Measurements from ENCODE around the gene RAPGEF4.

Gene RAPGEF4

DNA sequence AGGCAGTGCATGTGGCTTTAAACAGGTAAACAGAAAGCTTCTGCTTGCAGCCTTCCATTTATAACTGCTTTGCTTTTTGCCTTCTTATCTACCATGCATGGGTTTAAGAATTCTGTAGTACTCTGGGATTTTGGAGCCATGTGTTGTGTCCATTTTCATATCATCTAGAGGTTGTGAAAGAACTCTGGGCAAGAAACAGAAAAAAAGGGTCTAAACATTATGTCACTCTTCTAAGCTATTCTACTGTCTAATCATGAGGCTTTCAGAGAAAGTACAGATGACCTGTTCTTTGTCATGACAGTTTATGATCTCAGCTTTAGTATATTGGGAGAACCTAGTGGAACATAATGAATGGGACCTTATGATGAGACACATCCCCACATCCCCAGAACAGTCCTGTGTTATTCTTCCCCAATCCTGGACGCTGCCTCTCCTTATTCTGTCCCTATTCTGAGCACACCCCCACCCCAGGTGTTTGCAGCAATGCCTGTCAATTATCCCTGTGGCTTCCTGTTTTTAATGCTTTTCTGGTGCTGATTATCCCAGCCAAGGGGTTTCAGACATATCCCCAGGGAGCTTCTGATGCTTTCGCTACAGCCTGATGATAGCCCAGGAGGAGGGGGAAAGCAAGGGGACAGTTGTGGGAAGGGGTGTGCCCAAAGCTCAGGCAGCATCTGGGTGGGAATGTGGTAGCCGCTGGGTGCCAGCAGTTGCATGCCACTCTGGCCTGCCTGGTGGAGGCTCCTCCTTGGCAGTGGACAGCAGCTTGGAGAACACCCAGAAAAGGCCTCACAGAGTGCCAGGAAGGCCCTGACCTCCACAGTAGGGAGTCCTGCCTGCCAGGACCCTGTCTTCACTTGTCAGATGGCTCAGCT is 170.5 kb downstream of the RAPGEF4 start:
- no peak overlapping the region for H2AFZ ChIP-seq (ENCODE audit: low read depth)
- H3K4me2 ChIP-seq: no peak overlapping the region
- H3K4me1 ChIP-seq (ENCODE audit: low read depth, poor library complexity, severe bottlenecking): no peaks in the 10 kb centered on the region
- H3K79me2 ChIP-seq (ENCODE audit: insufficient read depth, low read depth): no peaks in the 10 kb centered on the region
- H3K4me3 ChIP-seq (IDR thresholded peaks at IDR 0.05; ENCODE audit: insufficient read depth, low read depth, low read length): no peak overlapping the region
- H3K27ac ChIP-seq: no peak overlapping the region
- no peaks in the 10 kb centered on the region for H4K20me1 ChIP-seq (ENCODE audit: insufficient read depth)
- H3K36me3 ChIP-seq (ENCODE audit: insufficient read depth): no peaks in the 10 kb centered on the region
- H3K27me3 ChIP-seq (ENCODE audit: insufficient read depth, low read depth): no peaks in the 10 kb centered on the region
- no peak for TF ChIP-seq CTCF (conservative IDR thresholded peaks at IDR 0.05; ENCODE audit: low read depth, low read length)
- no peak overlapping the region for H3K9ac ChIP-seq

- no peaks in the 10 kb centered on the region for H3K4me1 ChIP-seq (ENCODE audit: low read depth, poor library complexity, severe bottlenecking)
- H3K4me2 ChIP-seq: no peak overlapping the region
- H3K4me3 ChIP-seq (IDR thresholded peaks at IDR 0.05; ENCODE audit: insufficient read depth, low read depth, low read length): no peak overlapping the region
- no peak overlapping the region for H3K27ac ChIP-seq
- no peak overlapping the region for H2AFZ ChIP-seq (ENCODE audit: low read depth)
- no peaks in the 10 kb centered on the region for H3K36me3 ChIP-seq (ENCODE audit: insufficient read depth)
- H4K20me1 ChIP-seq (ENCODE audit: insufficient read depth): no peaks in the 10 kb centered on the region
- TF ChIP-seq CTCF (conservative IDR thresholded peaks at IDR 0.05; ENCODE audit: low read depth, low read length): no peak
- H3K79me2 ChIP-seq (ENCODE audit: insufficient read depth, low read depth): no peaks in the 10 kb centered on the region
- no peaks in the 10 kb centered on the region for H3K27me3 ChIP-seq (ENCODE audit: insufficient read depth, low read depth)
- H3K9ac ChIP-seq: no peak overlapping the region
Observed at GRCh38 chr2:172908275-172908674, 172.6 kb downstream of the RAPGEF4 start.

- no peak overlapping the region for H3K4me3 ChIP-seq (IDR thresholded peaks at IDR 0.05; ENCODE audit: insufficient read depth, low read depth, low read length)
- H3K27me3 ChIP-seq (ENCODE audit: insufficient read depth, low read depth): no peaks in the 10 kb centered on the region
- no peaks in the 10 kb centered on the region for H4K20me1 ChIP-seq (ENCODE audit: insufficient read depth)
- no peak for TF ChIP-seq CTCF (conservative IDR thresholded peaks at IDR 0.05; ENCODE audit: low read depth, low read length)
- no peaks in the 10 kb centered on the region for H3K79me2 ChIP-seq (ENCODE audit: insufficient read depth, low read depth)
- no peaks in the 10 kb centered on the region for H3K36me3 ChIP-seq (ENCODE audit: insufficient read depth)
- no peaks in the 10 kb centered on the region for H3K4me1 ChIP-seq (ENCODE audit: low read depth, poor library complexity, severe bottlenecking)
- no peak overlapping the region for H3K27ac ChIP-seq
- no peak overlapping the region for H3K4me2 ChIP-seq
- H2AFZ ChIP-seq (ENCODE audit: low read depth): no peak overlapping the region
- H3K9ac ChIP-seq: no peak overlapping the region
Observed at GRCh38 chr2:172909454-172909853, 173.8 kb downstream of the RAPGEF4 start.

DNA sequence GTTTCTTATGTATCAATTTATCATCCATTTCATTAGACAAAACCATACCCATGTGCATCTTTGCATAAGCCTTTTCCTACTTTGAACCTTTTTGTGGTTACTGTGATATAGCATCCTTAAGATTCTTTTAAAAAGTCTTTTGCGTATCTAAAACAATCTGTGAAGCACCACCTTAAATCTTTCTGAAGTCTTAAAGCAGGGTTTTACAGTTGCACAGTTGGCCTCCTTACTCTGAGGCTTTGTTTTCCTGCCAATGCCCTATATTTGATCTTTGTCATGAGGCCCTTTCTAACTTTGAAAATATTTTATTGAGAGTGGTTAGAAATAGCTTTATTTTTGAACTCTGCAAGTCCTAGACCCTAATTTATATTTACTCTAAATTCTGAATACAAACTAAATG is 176.6 kb downstream of the RAPGEF4 start:
- no peaks in the 10 kb centered on the region for H3K4me1 ChIP-seq (ENCODE audit: low read depth, poor library complexity, severe bottlenecking)
- H4K20me1 ChIP-seq (ENCODE audit: insufficient read depth): no peaks in the 10 kb centered on the region
- H3K4me3 ChIP-seq (IDR thresholded peaks at IDR 0.05; ENCODE audit: insufficient read depth, low read depth, low read length): no peak overlapping the region
- H3K4me2 ChIP-seq: no peak overlapping the region
- H3K36me3 ChIP-seq (ENCODE audit: insufficient read depth): no peaks in the 10 kb centered on the region
- no peak overlapping the region for H2AFZ ChIP-seq (ENCODE audit: low read depth)
- H3K27me3 ChIP-seq (ENCODE audit: insufficient read depth, low read depth): no peaks in the 10 kb centered on the region
- H3K9ac ChIP-seq: no peak overlapping the region
- TF ChIP-seq CTCF (conservative IDR thresholded peaks at IDR 0.05; ENCODE audit: low read depth, low read length): no peak
- H3K27ac ChIP-seq: no peak overlapping the region
- H3K79me2 ChIP-seq (ENCODE audit: insufficient read depth, low read depth): no peaks in the 10 kb centered on the region

Data from KMS-11 (cell line).